ENCODE measurements around the gene KHDC4. TPM values are rescaled to one million over a fixed set of nuclear protein-coding genes. Genes with fewer than 3 reads are reported as not detected.

The KHDC4 gene
- total and polyA plus RNA-seq, 9 of the 15 experiments (the other 6 are each of a cell fraction or from before 2014, with no cell fraction given): 12.1 to 185 (median 65.6) TPM

DNA sequence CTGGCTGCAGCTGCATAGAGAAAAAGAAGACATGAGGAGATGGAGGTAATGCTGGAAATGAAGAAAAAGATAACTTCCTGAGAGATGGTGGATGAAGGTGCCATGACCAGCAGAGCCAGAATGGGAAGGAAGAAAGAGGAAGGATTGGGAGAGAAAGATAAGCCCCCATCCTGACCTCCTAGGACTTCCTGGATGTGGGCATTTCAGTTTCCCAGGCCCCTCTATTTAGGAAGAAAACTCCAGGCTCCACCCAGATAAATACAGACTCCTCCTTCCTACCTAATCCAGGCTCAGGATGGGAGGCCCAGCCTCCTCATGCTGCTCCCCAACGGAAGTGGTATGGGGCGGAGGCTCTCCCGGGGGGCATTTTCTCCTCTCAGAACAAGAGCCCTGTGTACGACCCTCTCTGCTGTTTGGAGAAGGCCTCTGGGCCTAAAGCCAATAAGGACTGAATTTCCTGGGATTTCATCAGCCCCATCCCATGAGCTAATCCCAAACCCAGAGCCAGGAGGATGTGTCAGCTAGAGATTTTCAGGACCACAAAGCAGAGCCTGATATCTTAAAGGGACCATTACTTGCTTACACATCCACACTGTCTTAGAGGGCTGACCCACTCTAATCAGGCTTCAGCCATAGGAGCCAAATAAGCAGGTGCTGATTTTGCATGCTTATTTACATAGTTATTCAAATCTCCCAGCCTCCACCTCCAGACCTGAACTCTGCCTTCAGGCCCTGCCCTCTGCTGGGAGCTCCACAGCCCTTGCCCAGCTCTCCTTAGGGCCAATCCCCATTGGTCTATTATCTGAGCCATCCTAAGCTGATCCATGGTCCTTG, 49.2 kb upstream of the KHDC4 start (continued):
- TF ChIP-seq, protein P1, sequence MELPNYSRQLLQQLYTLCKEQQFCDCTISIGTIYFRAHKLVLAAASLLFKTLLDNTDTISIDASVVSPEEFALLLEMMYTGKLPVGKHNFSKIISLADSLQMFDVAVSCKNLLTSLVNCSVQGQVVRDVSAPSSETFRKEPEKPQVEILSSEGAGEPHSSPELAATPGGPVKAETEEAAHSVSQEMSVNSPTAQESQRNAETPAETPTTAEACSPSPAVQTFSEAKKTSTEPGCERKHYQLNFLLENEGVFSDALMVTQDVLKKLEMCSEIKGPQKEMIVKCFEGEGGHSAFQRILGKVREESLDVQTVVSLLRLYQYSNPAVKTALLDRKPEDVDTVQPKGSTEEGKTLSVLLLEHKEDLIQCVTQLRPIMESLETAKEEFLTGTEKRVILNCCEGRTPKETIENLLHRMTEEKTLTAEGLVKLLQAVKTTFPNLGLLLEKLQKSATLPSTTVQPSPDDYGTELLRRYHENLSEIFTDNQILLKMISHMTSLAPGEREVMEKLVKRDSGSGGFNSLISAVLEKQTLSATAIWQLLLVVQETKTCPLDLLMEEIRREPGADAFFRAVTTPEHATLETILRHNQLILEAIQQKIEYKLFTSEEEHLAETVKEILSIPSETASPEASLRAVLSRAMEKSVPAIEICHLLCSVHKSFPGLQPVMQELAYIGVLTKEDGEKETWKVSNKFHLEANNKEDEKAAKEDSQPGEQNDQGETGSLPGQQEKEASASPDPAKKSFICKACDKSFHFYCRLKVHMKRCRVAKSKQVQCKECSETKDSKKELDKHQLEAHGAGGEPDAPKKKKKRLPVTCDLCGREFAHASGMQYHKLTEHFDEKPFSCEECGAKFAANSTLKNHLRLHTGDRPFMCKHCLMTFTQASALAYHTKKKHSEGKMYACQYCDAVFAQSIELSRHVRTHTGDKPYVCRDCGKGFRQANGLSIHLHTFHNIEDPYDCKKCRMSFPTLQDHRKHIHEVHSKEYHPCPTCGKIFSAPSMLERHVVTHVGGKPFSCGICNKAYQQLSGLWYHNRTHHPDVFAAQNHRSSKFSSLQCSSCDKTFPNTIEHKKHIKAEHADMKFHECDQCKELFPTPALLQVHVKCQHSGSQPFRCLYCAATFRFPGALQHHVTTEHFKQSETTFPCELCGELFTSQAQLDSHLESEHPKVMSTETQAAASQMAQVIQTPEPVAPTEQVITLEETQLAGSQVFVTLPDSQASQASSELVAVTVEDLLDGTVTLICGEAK (IDR thresholded peaks at IDR 0.05): no peak
- TF ChIP-seq, protein P1 (CRISPR knock-in tag; IDR thresholded peaks at IDR 0.05): no peak
- no peak for TF ChIP-seq SNRNP70 (optimal IDR thresholded peaks at IDR 0.05; ENCODE audit: low read depth, low read length)
- TF ChIP-seq ZNF431 (CRISPR knock-in tag; IDR thresholded peaks at IDR 0.05): no peak
- TF ChIP-seq SMARCA5 (IDR thresholded peaks at IDR 0.05): no peak
- peak; percentile 96 for TF ChIP-seq CEBPG (CRISPR knock-in tag; IDR thresholded peaks at IDR 0.05)
- peak; percentile 69 to 99 for TF ChIP-seq CEBPG (tag; conservative IDR thresholded peaks at IDR 0.05 in 1 of 2, IDR thresholded peaks at IDR 0.05 in 1 of 2)
- no peak for TF ChIP-seq HNRNPLL (IDR thresholded peaks at IDR 0.05; ENCODE audit: low read depth, low read length, poor library complexity, severe bottlenecking)
- no peak for TF ChIP-seq TBP (optimal IDR thresholded peaks at IDR 0.05; ENCODE audit: low read depth, low read length)
- TF ChIP-seq HNRNPL (IDR thresholded peaks at IDR 0.05; ENCODE audit: low read depth, low read length): no peak
- no peak for TF ChIP-seq PTTG1 (tag; IDR thresholded peaks at IDR 0.05; ENCODE audit: low read depth)
- no peak for TF ChIP-seq ZNF3 (CRISPR knock-in tag; IDR thresholded peaks at IDR 0.05)
- no peak for TF ChIP-seq ARID3B (CRISPR knock-in tag; IDR thresholded peaks at IDR 0.05; ENCODE audit: borderline replicate concordance)
- no peak for TF ChIP-seq SLC30A9 (CRISPR knock-in tag; IDR thresholded peaks at IDR 0.05)
- TF ChIP-seq THRAP3 (IDR thresholded peaks at IDR 0.05; ENCODE audit: borderline replicate concordance): no peak
- TF ChIP-seq, protein P2, sequence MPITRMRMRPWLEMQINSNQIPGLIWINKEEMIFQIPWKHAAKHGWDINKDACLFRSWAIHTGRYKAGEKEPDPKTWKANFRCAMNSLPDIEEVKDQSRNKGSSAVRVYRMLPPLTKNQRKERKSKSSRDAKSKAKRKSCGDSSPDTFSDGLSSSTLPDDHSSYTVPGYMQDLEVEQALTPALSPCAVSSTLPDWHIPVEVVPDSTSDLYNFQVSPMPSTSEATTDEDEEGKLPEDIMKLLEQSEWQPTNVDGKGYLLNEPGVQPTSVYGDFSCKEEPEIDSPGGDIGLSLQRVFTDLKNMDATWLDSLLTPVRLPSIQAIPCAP (CRISPR knock-in tag; IDR thresholded peaks at IDR 0.05; ENCODE audit: borderline replicate concordance): no peak
- no peak for TF ChIP-seq RBM22 (IDR thresholded peaks at IDR 0.05; ENCODE audit: low read depth, low read length, poor library complexity, severe bottlenecking)

Measured in K562 (cell line).